Measurements from ENCODE around the gene HMGA1. TPM values are rescaled to one million over a fixed set of nuclear protein-coding genes. Genes with fewer than 3 reads are reported as not detected.
A peak's percentile ranks its signal among the peaks of the same experiment; 100 is the strongest.

The HMGA1 gene
- total RNA-seq, 2 experiments from 2014 or later: 291 to 318 TPM

DNA sequence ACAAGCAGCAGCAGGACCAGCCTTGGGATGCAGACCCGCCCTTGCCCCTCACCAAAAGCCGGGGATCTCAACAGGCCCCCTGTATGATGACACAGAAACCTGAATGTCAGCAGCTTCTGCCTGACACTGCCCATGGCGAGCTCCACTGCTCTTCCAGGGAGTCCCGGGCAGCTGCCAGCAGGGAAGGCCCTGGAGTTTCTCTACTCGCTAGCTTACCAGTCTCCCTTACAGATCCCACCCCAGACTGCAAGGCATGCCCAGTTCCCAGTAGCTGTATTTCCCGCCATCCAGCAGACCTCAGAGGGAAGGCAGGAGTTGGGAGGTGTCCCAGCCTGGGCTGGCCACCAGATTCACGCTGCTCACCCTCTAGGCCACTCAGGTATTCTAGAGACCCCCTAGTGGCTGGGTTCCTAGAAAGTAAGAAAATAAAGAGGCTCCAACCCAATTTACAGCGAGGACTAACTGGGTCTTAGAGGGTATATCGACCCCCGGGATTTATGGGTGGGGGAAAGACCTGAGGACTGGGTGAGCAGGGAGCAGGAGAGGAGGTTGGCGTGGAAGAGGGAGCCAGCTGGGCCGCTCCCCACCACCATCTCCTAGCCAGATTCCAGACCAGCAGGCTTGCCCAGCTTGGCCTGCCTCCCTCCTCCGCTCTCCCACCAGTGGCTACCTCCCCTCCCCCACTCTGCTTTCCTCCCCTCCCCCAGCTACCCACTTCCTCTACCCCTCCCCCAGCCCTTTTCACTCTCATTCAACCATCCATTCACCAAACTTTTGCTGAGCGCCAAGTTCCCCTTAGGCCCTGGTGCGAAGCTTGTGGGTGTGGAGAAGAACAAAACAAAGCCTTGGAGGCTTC is 9.7 kb upstream of the HMGA1 start:
- H3K36me3 Mint-ChIP-seq (ENCODE audit: low read depth): no peaks in the 10 kb centered on the region
- peak overlapping the region; percentile 50 for H3K27ac Mint-ChIP-seq
- ChIA-PET CTCF (interaction anchor here (0.6 to 1.9 kb wide), 4 partner anchors 10 to 31 kb away, joined by 3 to 7 read pairs (median 4); partner anchors contain the start of gene HMGA1), POLR2A (no interaction called here)
- H3K9me3 Mint-ChIP-seq: no peaks in the 10 kb centered on the region
- H3K27me3 Mint-ChIP-seq: no peaks in the 10 kb centered on the region
- peaks cover 45% of the 10 kb centered on the region for H3K4me1 Mint-ChIP-seq
- DNase-seq: no peak
- no peak overlapping the region for H3K4me3 Mint-ChIP-seq

GRCh38 chr6:34227761-34228421 is 8.8 kb upstream of the HMGA1 start:
- Mint-ChIP-seq H3K27me3 (no peaks in the 10 kb centered on the region), H3K36me3 (ENCODE audit: low read depth) (no peaks in the 10 kb centered on the region), H3K4me3 (no peak overlapping the region), H3K9me3 (no peaks in the 10 kb centered on the region), H3K4me1 (peaks cover 44% of the 10 kb centered on the region), H3K27ac (no peak overlapping the region)
- no peak for DNase-seq
- ChIA-PET POLR2A (no interaction called here), CTCF (interaction anchor here (0.7 to 1.9 kb wide), 4 partner anchors 9 to 1090 kb away, joined by 3 to 7 read pairs (median 4); partner anchors contain the start of gene HMGA1)

DNA sequence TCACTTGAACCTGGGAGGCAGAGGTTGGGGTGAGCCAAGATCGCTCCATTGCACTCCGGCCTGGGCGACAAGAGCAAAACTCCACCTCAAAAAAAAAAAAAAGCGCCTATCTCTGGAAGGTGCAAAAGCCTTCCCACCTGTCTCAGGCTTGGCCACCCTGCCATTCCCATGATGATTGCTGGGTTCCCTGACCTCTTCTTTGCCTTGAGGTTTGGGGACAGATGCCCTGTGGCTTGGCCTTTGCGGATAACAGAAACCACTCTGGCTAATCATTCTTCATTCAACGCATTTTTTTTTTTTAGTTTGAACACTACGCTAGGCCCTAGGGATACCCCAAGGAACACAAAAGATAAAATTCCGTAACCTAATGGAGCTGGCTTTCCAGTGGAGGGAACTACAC is 6.8 kb upstream of the HMGA1 start:
- Mint-ChIP-seq H3K36me3 (ENCODE audit: low read depth) (no peaks in the 10 kb centered on the region), H3K4me1 (peaks cover 37% of the 10 kb centered on the region), H3K4me3 (no peak overlapping the region), H3K27ac (no peak overlapping the region), H3K9me3 (no peaks in the 10 kb centered on the region), H3K27me3 (no peaks in the 10 kb centered on the region)
- DNase-seq: no peak
- ChIA-PET CTCF (interaction anchor here (3.3 kb wide), 1 partner anchor 19 kb away, joined by 18 read pairs; the partner anchor contains the start of gene SMIM29), POLR2A (no interaction called here)

DNA sequence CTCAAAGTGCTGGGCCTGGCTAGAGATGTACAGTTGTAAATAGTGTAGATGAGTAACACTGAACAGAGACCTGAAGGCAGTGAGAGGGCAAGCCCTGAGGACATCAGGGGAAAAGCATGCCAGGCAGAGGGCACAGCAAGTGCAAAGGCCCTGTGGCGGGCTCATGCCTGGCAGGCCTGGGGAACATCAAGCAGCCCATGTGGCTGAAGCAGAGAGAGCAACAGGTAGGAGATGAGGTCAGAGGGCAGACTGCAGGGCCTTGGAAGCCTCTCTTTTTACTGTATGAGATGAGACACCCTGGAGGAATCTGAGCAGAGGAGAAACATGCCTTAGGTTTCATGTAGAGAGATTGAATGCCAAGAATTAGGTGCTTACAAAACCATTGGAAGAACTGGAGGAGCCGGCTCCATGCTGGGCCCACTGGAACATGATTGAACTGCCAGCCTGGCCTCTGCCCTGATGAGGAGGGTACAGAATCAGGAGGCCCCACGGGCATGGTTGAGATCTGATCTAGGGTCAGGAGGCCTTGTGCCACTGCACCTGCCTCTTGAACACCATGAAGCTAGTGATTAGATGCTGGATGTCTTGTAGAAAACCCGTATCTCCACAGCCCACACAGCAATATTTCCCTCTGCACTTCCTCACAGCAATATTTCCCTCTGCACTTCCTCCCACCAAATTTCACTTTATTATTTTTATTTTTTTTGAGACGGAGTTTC is 5.9 kb upstream of the HMGA1 start:
- peaks cover 38% of the 10 kb centered on the region for H3K4me1 Mint-ChIP-seq
- DNase-seq: no peak
- POLR2A ChIA-PET: no interaction called here
- no peaks in the 10 kb centered on the region for H3K9me3 Mint-ChIP-seq
- no peak overlapping the region for H3K27ac Mint-ChIP-seq
- CTCF ChIA-PET: interaction anchor here (1.0 to 3.3 kb wide), 2 partner anchors 9 to 18 kb away, joined by 3 to 18 read pairs; partner anchors contain the start of gene SMIM29
- H3K4me3 Mint-ChIP-seq: no peak overlapping the region
- H3K27me3 Mint-ChIP-seq: no peaks in the 10 kb centered on the region
- no peaks in the 10 kb centered on the region for H3K36me3 Mint-ChIP-seq (ENCODE audit: low read depth)

DNA sequence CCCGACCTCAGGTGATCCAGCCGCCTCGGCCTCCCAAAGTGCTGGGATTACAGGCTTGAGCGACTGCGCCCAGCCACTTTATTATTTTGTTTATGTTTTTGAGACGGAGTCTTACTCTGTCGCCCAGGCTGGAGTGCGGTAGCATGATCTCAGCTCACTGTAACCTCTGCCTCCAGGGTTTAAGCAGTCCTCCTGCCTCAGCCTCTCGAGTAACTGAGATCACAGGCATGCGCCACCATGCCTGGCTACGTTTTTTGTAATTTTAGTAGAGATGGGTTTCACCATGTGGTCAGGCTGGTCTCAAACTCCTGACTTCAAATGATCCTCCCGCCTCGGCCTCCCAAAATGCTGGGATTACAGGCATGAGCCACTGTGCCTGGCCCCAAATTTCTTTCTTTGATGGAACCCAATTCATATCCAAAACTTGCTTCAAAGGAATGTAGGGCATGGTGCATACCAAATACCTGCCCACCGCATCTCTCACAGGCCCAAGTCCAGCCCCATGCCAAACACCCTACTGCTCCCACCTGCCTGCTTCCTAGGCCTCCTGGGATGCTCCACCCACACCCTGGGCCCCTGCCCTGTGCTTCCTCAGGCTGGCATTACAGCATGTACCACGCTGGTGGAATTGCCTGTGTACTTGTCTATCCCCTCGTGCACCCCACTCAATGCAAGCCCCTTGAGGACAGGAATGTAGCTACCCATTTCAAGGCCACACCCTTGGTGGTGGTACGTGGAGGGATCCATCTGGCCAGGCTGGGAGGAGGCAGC is 4.9 kb upstream of the HMGA1 start:
- Mint-ChIP-seq H3K4me3 (no peak overlapping the region), H3K36me3 (ENCODE audit: low read depth) (no peaks in the 10 kb centered on the region), H3K27me3 (no peaks in the 10 kb centered on the region), H3K4me1 (peaks cover 35% of the 10 kb centered on the region), H3K9me3 (no peaks in the 10 kb centered on the region), H3K27ac (no peak overlapping the region)
- POLR2A ChIA-PET: no interaction called here
- CTCF ChIA-PET: interaction anchor here (1.0 to 3.3 kb wide), 2 partner anchors 8 to 17 kb away, joined by 3 to 18 read pairs; partner anchors contain the start of gene SMIM29
- no peak for DNase-seq

DNA sequence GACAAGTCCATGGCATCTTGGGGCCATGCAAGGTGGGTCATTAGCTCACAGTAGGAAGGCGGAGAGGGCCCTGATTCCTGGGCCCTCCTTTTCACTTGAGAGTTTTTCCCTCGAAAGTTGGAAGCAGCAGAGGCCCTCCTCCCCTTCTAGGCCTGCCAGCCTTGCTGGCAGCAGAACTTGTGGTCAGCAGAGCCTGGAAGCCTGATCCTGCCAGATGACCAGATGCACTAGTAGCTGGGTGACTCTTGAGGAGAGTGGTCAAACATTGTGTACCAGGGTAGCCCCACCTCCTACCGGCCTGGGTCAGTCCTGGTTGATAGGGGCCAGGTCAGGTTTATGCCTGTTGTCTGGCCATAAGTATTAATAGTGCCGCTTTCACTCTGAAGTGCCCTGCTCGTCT is 3.8 kb upstream of the HMGA1 start:
- Mint-ChIP-seq H3K9me3 (no peaks in the 10 kb centered on the region), H3K27ac (no peak overlapping the region)

GRCh38 chr6:34233867-34234266 is 2.8 kb upstream of the HMGA1 start:
- H3K27ac Mint-ChIP-seq: no peak overlapping the region
- CTCF ChIA-PET: interaction anchor here (0.6 to 1.4 kb wide), 4 partner anchors 15 to 805 kb away, joined by 3 to 6 read pairs (median 4); partner anchors contain the start of gene SMIM29
- POLR2A ChIA-PET: interaction anchor here (0.6 kb wide), 1 partner anchor 33 kb away, joined by 6 read pairs; no protein-coding TSS in a partner anchor

More for the DNA sequence above, 3.8 kb upstream of the HMGA1 start:
- DNase-seq: no peak
- ChIA-PET CTCF (interaction anchor here (1.1 to 3.3 kb wide), 3 partner anchors 16 to 804 kb away, joined by 3 to 18 read pairs (median 3); partner anchors contain the start of gene SMIM29), POLR2A (interaction anchor here (0.6 kb wide), 1 partner anchor 34 kb away, joined by 6 read pairs; no protein-coding TSS in a partner anchor)
- no peak overlapping the region for H3K4me3 Mint-ChIP-seq
- no peaks in the 10 kb centered on the region for H3K27me3 Mint-ChIP-seq
- H3K36me3 Mint-ChIP-seq (ENCODE audit: low read depth): no peaks in the 10 kb centered on the region
- peaks cover 23% of the 10 kb centered on the region for H3K4me1 Mint-ChIP-seq

GRCh38 chr6:34234667-34235306 is 1.9 kb upstream of the HMGA1 start:
- Mint-ChIP-seq H3K36me3 (ENCODE audit: low read depth) (peaks cover 7% of the 10 kb centered on the region), H3K4me3 (peak overlapping the region; percentile 54), H3K4me1 (peaks cover 30% of the 10 kb centered on the region), H3K9me3 (no peaks in the 10 kb centered on the region), H3K27ac (peak overlapping the region; percentile 82), H3K27me3 (no peaks in the 10 kb centered on the region)
- ChIA-PET POLR2A (no interaction called here), CTCF (interaction anchor here (1.4 kb wide), 1 partner anchor 14 kb away, joined by 4 read pairs; the partner anchor contains the start of gene SMIM29)
- DNase-seq: no peak

More at GRCh38 chr6:34233867-34234266, 2.8 kb upstream of the HMGA1 start:
- Mint-ChIP-seq H3K36me3 (ENCODE audit: low read depth) (peaks cover 7% of the 10 kb centered on the region), H3K27me3 (no peaks in the 10 kb centered on the region), H3K4me1 (peaks cover 28% of the 10 kb centered on the region), H3K9me3 (no peaks in the 10 kb centered on the region), H3K4me3 (no peak overlapping the region)
- DNase-seq: no peak

DNA sequence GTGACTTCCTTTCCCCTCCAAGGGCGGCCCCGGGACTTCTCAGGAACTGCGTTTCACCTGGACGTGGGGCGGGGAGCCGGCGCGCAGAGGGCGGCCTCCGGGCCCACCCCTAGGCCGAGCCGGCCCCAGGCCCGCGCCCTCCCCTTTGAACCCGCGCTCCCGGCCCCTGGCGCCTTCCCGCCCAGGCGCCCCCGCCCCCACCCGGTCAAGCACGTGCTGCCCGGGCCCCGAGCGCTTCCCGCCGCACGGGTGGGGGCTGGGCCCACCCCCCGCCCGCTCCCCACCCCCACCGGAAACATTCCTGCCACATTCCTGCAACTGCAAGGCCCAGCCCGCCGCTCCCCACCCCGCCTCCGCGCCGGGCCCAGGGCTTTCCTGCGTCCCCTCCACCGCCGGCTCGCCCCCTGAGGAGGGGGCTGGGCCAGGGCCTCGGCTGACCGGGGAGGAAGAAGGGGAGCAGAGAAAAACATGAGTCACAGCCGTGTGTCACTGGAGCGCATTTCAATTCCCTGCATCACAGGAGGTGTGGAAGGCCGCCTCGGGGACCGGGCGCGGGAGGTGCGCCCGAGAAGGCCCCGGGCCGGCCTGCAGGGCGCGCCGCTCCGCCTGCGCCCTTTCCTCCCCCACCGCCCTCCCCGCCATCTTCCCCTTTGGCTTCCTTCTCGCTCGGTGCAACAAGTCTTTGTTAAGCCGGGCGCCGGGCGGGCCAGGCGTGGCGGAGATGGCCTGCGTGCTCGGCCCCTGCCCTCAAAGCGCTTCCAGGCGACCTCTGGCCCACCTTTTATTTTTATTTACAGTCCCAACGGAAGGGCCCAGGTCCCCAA is 1.2 kb upstream of the HMGA1 start:
- CTCF ChIA-PET: no interaction called here
- Mint-ChIP-seq H3K27me3 (no peaks in the 10 kb centered on the region), H3K27ac (peak overlapping the region; percentile 97), H3K4me1 (peaks cover 36% of the 10 kb centered on the region), H3K4me3 (peak overlapping the region; percentile 87), H3K36me3 (ENCODE audit: low read depth) (peaks cover 10% of the 10 kb centered on the region), H3K9me3 (no peaks in the 10 kb centered on the region)
- POLR2A ChIA-PET: no interaction called here
- DNase-seq: peak; percentile 60

- no peaks in the 10 kb centered on the region for H3K27me3 Mint-ChIP-seq
- H3K36me3 Mint-ChIP-seq (ENCODE audit: low read depth): peaks cover 13% of the 10 kb centered on the region
- no peaks in the 10 kb centered on the region for H3K9me3 Mint-ChIP-seq
- peak; percentile 60 for DNase-seq
- ChIA-PET CTCF (interaction anchor here (1.0 to 1.2 kb wide), 2 partner anchors 13 to 179 kb away, joined by 3 to 7 read pairs; no protein-coding TSS in a partner anchor), POLR2A (interaction anchor here (0.7 to 1.0 kb wide), 2 partner anchors 12 to 1111 kb away, joined by 4 to 6 read pairs; no protein-coding TSS in a partner anchor)
- peak overlapping the region; percentile 87 for H3K4me3 Mint-ChIP-seq
- H3K27ac Mint-ChIP-seq: peak overlapping the region; percentile 97
- peaks cover 41% of the 10 kb centered on the region for H3K4me1 Mint-ChIP-seq
Measured at GRCh38 chr6:34236131-34236442, 586 bp upstream of the HMGA1 start.

DNA sequence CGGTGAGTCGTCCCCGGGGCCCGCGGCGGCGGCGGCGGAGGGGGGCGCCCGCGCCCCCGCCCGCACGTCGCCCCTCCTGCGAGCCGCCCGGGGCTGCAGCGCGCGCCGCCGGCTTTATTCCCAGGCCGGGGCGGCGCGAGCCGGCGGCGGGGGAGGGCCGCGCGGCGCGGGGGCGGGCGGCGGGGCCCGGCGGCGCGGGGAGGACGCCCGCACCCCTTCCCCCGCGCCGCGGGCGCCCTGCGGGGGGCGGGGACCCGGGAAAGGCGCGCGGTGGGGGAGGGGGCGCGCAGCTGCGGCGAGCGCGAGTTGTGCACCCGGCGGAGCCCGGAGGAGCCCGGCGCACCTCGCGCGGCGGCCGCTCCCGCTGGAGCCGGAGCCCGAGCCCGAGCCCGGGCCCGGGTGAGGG is 646 bp downstream of the HMGA1 start:
- peak overlapping the region; percentile 84 for H3K4me3 Mint-ChIP-seq
- ChIA-PET CTCF (interaction anchor here (0.9 to 1.3 kb wide), 6 partner anchors 11 to 178 kb away, joined by 3 to 7 read pairs (median 3); partner anchors contain the start of gene SMIM29), POLR2A (interaction anchor here (0.6 to 1.1 kb wide), 4 partner anchors 13 to 896 kb away, joined by 3 to 6 read pairs (median 4); no protein-coding TSS in a partner anchor)
- no peaks in the 10 kb centered on the region for H3K27me3 Mint-ChIP-seq
- DNase-seq: peak; percentile 42
- no peak overlapping the region for H3K27ac Mint-ChIP-seq
- peaks cover 54% of the 10 kb centered on the region for H3K4me1 Mint-ChIP-seq
- no peaks in the 10 kb centered on the region for H3K9me3 Mint-ChIP-seq
- H3K36me3 Mint-ChIP-seq (ENCODE audit: low read depth): peaks cover 25% of the 10 kb centered on the region
